ENCODE measurements around the gene CPXM1. TPM values are rescaled to one million over a fixed set of nuclear protein-coding genes. Genes with fewer than 3 reads are reported as not detected.

Gene CPXM1
- total RNA-seq, 1 donor from 2014 or later: 10.2 TPM

DNA sequence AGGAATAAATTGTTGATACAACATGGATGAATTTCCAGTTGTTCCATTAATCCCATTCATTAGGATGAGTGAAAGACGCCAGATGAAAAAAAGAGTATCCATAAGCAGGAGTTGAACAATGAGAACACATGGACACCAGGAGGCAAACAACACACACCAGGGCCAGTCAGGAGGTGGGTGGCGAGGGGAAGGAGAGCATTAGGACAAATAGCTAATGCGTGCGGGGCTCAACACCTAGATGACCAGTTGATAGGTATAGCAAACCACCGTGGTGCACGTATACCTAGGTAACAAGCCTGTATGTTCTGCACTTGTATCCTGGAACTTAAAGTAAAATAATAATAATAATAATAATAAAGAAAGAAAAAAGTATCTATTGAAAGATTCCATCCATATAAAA is 28.9 kb upstream of the CPXM1 start:
- Histone ChIP-seq H3K27me3 (ENCODE audit: low read depth) (peaks cover 16% of the 10 kb centered on the region), H3K4me3 (no peak overlapping the region), H3K4me1 (no peaks in the 10 kb centered on the region), H3K9me3 (no peaks in the 10 kb centered on the region), H3K36me3 (no peaks in the 10 kb centered on the region), H3K27ac (no peak overlapping the region)
- TF ChIP-seq, protein P1, sequence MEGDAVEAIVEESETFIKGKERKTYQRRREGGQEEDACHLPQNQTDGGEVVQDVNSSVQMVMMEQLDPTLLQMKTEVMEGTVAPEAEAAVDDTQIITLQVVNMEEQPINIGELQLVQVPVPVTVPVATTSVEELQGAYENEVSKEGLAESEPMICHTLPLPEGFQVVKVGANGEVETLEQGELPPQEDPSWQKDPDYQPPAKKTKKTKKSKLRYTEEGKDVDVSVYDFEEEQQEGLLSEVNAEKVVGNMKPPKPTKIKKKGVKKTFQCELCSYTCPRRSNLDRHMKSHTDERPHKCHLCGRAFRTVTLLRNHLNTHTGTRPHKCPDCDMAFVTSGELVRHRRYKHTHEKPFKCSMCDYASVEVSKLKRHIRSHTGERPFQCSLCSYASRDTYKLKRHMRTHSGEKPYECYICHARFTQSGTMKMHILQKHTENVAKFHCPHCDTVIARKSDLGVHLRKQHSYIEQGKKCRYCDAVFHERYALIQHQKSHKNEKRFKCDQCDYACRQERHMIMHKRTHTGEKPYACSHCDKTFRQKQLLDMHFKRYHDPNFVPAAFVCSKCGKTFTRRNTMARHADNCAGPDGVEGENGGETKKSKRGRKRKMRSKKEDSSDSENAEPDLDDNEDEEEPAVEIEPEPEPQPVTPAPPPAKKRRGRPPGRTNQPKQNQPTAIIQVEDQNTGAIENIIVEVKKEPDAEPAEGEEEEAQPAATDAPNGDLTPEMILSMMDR (IDR thresholded peaks at IDR 0.05): no peak
- DNase-seq (no peak), ATAC-seq (no peak)
- intact Hi-C loops (cut with DNase I): no loop called here

DNA sequence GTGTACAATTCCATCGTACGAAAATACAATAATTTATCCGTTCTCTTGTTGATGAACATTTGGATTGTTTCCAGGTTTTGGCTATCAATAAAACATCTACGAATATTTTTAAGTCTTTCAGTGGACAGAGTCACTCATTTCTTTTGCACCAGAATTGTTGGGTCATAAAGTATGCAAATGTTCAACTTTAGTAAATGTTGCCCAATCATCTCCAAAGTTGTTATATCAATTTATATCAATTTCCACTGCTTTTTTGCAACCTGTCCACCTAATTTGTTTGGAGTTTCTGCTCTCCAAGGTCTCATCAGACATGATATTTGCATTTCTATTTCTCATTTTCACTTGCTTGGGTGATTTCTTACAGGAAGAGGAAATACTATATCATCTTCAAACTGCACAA is 26.2 kb upstream of the CPXM1 start:
- H3K9me3 ChIP-seq: no peaks in the 10 kb centered on the region
- intact Hi-C loops (cut with DNase I): no loop called here
- no peaks in the 10 kb centered on the region for H3K4me1 ChIP-seq
- no peak for DNase-seq
- peaks cover 22% of the 10 kb centered on the region for H3K27me3 ChIP-seq (ENCODE audit: low read depth)
- H3K27ac ChIP-seq: no peak overlapping the region
- H3K4me3 ChIP-seq: no peak overlapping the region
- ATAC-seq: no peak
- TF ChIP-seq, protein P1 (IDR thresholded peaks at IDR 0.05): no peak
- no peaks in the 10 kb centered on the region for H3K36me3 ChIP-seq

DNA sequence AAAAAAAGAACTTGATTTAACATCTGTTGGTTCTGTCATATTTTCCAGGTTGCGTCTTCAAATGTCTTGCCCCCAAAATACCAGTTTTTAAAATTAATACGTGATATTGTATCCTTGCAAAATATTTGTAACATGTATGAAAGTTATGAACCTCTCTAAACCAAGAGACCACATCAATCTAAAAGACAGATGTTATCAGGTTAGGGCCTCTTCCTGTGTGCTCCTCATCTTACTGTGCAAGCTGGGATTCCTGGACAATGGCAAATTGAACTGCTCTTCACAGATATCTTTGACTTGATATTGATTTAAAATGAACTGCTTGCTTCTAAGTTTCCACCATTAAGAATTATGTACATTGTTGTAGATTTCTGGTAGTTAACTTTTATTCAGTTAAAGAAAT is 25.3 kb upstream of the CPXM1 start:
- Histone ChIP-seq H3K9me3 (no peaks in the 10 kb centered on the region), H3K27me3 (ENCODE audit: low read depth) (peaks cover 31% of the 10 kb centered on the region), H3K4me3 (no peak overlapping the region), H3K4me1 (no peaks in the 10 kb centered on the region), H3K36me3 (no peaks in the 10 kb centered on the region), H3K27ac (no peak overlapping the region)
- DNase-seq: no peak
- TF ChIP-seq, protein P1 (IDR thresholded peaks at IDR 0.05): no peak
- intact Hi-C loops (cut with DNase I): no loop called here
- ATAC-seq: no peak

DNA sequence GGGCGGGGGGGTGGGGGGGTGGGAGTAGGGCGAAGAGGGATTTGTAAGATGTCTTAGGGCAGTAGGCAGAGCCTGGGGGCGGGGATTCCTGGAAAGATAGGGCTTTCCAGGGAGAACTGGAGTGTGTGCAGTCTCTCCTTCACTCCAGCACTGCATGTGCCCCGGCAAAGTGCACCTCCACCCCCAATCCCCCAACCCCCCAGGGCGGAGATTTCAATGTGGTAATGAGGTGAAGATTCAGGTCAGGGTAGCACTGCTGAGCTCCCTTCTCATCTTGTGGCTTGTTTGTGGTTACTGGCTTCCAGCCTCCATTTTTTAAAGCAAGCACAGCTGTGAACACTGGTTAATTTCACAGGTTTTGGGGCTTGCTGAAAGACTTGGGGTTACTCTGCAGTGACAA is 21.6 kb upstream of the CPXM1 start:
- ATAC-seq: peak in 1 of 2 donors; percentile 33
- TF ChIP-seq, protein P1 (IDR thresholded peaks at IDR 0.05): no peak
- Histone ChIP-seq H3K9me3 (no peaks in the 10 kb centered on the region), H3K36me3 (no peaks in the 10 kb centered on the region), H3K4me1 (no peaks in the 10 kb centered on the region), H3K27ac (no peak overlapping the region), H3K27me3 (ENCODE audit: low read depth) (peaks cover 46% of the 10 kb centered on the region), H3K4me3 (no peak overlapping the region)
- DNase-seq: no peak
- intact Hi-C loops (cut with DNase I): no loop called here

DNA sequence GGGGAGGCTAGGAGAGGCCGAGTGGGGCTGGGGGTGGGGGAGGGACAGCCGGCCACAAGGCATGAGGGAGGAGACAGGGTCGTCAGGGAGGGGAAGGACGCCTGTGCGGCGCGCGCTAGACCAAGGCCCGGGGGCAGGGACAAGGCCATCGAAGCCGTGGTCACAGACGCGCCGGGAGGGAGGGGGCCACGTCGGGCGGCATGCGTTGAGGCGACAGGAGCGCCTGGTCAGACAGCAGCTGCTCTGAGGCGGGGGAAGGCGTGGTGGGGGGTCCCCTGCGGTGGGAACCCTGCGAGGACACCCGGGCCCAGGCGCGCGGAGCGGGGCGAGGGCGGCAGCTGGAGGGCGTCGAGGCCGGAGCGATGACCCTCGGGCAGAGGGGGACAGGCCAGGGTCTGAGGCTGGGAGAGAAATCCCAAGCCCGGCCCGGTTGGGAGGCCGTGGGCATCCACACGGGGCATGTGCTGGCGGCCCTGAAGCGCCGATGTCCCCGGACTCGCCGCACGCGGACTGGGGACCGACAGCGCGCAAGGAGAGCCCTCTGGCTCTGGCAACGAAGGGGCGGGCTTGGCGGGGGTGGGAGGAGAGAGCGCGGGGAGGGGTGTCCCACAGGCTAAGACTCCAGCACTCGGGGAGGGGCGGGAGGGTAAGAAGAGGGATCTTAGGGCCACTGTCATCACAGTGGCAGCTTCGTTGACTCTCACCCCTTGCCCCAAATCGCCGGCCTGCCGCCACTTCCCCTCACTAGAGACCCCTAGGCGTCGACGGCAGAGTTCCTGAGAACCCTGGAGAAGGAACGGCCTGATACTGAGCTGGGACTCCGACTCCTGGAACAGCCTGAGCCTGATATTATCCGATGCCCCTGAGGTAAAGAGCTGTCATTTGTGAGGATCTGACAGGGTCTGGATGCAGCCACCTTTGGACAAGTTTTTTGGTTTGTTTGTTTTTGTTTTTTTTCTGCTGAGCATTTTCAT is 20.8 kb upstream of the CPXM1 start:
- no peak for DNase-seq
- no peak overlapping the region for H3K27ac ChIP-seq
- no peaks in the 10 kb centered on the region for H3K36me3 ChIP-seq
- no peaks in the 10 kb centered on the region for H3K9me3 ChIP-seq
- H3K4me3 ChIP-seq: no peak overlapping the region
- TF ChIP-seq, protein P1 (IDR thresholded peaks at IDR 0.05): no peak
- peak; percentile 26 to 34 for ATAC-seq
- peaks cover 37% of the 10 kb centered on the region for H3K27me3 ChIP-seq (ENCODE audit: low read depth)
- H3K4me1 ChIP-seq: no peaks in the 10 kb centered on the region
- intact Hi-C loops (cut with DNase I): no loop called here

Data from lower lobe of right lung (tissue), 2 donors.